ENCODE measurements around the gene CERK. TPM values are rescaled to one million over a fixed set of nuclear protein-coding genes. Genes with fewer than 3 reads are reported as not detected.

CERK gene
- total RNA-seq, 1 experiment from 2014 or later = 45.6 TPM

DNA sequence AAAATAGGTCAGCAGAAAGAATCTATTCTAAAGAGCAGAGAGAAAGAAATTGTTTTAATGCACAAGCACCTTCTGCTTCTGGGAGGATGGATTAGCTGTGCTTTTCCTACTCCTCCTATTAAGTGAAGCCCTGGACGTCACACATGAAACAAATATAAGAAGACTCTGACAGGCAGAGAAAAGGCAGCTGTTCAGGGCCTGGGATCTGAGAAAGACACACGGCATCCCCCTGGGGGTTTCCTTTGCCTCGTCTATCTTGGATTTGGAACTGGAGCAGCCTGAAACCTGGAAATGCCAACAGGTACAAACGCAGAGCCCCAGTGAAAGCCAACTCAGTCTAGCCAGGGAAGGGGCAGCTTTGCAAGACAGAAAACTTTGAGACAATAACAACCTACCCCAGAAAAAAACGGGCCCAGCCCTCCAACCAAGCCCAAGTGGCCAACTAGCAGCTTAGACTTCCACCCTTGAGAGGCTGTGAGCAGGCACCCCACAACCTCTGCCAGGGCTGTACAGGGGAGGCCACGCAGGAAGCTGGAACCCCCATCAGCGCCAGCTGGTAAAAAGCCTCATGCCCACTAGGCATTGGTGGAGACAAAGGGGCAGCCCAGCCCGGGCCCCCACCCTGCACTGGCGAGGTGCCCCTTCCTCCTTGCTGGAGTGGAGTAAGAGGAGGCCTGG is 7.3 kb downstream of the CERK start (continued):
- TF ChIP-seq, protein P1, sequence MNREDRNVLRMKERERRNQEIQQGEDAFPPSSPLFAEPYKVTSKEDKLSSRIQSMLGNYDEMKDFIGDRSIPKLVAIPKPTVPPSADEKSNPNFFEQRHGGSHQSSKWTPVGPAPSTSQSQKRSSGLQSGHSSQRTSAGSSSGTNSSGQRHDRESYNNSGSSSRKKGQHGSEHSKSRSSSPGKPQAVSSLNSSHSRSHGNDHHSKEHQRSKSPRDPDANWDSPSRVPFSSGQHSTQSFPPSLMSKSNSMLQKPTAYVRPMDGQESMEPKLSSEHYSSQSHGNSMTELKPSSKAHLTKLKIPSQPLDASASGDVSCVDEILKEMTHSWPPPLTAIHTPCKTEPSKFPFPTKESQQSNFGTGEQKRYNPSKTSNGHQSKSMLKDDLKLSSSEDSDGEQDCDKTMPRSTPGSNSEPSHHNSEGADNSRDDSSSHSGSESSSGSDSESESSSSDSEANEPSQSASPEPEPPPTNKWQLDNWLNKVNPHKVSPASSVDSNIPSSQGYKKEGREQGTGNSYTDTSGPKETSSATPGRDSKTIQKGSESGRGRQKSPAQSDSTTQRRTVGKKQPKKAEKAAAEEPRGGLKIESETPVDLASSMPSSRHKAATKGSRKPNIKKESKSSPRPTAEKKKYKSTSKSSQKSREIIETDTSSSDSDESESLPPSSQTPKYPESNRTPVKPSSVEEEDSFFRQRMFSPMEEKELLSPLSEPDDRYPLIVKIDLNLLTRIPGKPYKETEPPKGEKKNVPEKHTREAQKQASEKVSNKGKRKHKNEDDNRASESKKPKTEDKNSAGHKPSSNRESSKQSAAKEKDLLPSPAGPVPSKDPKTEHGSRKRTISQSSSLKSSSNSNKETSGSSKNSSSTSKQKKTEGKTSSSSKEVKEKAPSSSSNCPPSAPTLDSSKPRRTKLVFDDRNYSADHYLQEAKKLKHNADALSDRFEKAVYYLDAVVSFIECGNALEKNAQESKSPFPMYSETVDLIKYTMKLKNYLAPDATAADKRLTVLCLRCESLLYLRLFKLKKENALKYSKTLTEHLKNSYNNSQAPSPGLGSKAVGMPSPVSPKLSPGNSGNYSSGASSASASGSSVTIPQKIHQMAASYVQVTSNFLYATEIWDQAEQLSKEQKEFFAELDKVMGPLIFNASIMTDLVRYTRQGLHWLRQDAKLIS (CRISPR knock-in tag; IDR thresholded peaks at IDR 0.05; ENCODE audit: borderline replicate concordance) = no peak
- TF ChIP-seq HMGA2 (CRISPR knock-in tag; IDR thresholded peaks at IDR 0.05) (no peak), ZNF219 (CRISPR knock-in tag; IDR thresholded peaks at IDR 0.05; ENCODE audit: borderline replicate concordance) (no peak)

DNA sequence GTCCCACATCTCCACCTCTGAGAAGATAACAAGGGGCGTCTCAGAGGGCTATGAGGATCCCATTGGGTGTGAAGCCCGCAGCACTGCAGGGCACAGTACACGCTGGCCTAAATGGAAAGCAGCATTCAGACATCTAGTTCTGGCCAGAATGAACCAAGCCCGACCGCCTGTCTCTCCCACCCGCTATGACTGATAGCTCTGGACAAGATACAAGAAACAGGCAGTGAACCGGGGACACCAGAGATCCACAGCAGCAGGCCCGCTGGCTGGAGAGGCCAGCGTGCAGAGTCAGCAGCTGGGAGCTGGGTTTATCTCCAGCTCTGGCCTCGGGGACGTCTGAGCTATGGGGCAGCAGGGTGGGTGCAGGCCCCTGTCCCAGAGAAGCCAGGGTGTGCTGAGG is 9.6 kb downstream of the CERK start:
- no peak overlapping the region for H3K4me3 Mint-ChIP-seq
- TF ChIP-seq, protein P2, sequence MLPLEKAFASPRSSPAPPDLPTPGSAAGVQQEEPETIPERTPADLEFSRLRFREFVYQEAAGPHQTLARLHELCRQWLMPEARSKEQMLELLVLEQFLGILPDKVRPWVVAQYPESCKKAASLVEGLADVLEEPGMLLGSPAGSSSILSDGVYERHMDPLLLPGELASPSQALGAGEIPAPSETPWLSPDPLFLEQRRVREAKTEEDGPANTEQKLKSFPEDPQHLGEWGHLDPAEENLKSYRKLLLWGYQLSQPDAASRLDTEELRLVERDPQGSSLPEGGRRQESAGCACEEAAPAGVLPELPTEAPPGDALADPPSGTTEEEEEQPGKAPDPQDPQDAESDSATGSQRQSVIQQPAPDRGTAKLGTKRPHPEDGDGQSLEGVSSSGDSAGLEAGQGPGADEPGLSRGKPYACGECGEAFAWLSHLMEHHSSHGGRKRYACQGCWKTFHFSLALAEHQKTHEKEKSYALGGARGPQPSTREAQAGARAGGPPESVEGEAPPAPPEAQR (CRISPR knock-in tag; IDR thresholded peaks at IDR 0.05) = no peak
- TF ChIP-seq, protein P3, sequence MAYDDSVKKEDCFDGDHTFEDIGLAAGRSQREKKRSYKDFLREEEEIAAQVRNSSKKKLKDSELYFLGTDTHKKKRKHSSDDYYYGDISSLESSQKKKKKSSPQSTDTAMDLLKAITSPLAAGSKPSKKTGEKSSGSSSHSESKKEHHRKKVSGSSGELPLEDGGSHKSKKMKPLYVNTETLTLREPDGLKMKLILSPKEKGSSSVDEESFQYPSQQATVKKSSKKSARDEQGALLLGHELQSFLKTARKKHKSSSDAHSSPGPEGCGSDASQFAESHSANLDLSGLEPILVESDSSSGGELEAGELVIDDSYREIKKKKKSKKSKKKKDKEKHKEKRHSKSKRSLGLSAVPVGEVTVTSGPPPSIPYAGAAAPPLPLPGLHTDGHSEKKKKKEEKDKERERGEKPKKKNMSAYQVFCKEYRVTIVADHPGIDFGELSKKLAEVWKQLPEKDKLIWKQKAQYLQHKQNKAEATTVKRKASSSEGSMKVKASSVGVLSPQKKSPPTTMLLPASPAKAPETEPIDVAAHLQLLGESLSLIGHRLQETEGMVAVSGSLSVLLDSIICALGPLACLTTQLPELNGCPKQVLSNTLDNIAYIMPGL (CRISPR knock-in tag; IDR thresholded peaks at IDR 0.05) = no peak
- TF ChIP-seq ZNF219 (CRISPR knock-in tag; IDR thresholded peaks at IDR 0.05; ENCODE audit: borderline replicate concordance) = no peak
- no peak for TF ChIP-seq NR3C1 (CRISPR knock-in tag; conservative IDR thresholded peaks at IDR 0.05; ENCODE audit: low read depth)
- TF ChIP-seq TEAD4 (CRISPR knock-in tag; IDR thresholded peaks at IDR 0.05) = no peak
- ATAC-seq (no peak), DNase-seq (ENCODE audit: low spot score) (no peak)
- no peaks in the 10 kb centered on the region for H3K9me3 Mint-ChIP-seq
- no peak overlapping the region for H3K27ac Mint-ChIP-seq
- H3K36me3 Mint-ChIP-seq = peaks cover 5% of the 10 kb centered on the region; the same call in 1 of the 2 replicates
- no peaks in the 10 kb centered on the region for H3K27me3 Mint-ChIP-seq (ENCODE audit: low read depth)
- ChIA-PET CTCF (interaction anchor here (1.3 kb wide), 1 partner anchor 165 kb away, joined by 5 read pairs; no protein-coding TSS in a partner anchor), POLR2A (no interaction called here)
- H3K4me1 Mint-ChIP-seq = peaks cover 21% of the 10 kb centered on the region

DNA sequence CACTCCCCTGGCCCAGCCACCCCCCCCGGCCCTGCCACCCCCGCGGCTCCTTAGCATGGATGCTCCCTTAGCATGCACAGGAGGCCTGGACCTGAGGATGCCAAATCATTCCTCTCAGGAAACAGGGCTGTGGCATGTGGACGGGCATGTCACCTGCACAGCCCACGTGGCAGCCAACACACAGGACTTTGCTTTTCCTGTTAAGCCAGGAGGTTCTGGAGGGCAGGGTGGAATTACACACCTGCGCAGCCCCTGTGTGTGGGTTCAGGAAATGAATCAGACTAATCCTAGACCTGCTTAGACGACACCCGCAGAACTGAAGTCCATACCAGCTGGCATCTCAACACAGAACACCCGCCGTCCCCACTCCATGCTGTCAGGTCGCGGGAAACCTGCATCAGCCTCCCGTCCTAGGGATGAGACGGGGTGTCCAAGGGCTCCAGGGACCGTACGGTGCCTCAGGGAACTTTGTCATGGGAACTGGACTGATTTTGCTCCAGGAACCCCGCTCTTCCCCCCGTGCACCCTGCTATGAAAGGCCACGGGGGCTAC is 10.2 kb downstream of the CERK start:
- no peak for DNase-seq (ENCODE audit: low spot score)
- TF ChIP-seq NR2C2 (CRISPR knock-in tag; IDR thresholded peaks at IDR 0.05) (no peak), SMAD3 (CRISPR knock-in tag; IDR thresholded peaks at IDR 0.05; ENCODE audit: borderline replicate concordance) (no peak), ZBTB21 (CRISPR knock-in tag; IDR thresholded peaks at IDR 0.05; ENCODE audit: borderline replicate concordance) (no peak), ZNF263 (CRISPR knock-in tag; IDR thresholded peaks at IDR 0.05; ENCODE audit: low read depth) (no peak), ZNF219 (CRISPR knock-in tag; IDR thresholded peaks at IDR 0.05; ENCODE audit: borderline replicate concordance) (no peak)
- TF ChIP-seq, protein P4, sequence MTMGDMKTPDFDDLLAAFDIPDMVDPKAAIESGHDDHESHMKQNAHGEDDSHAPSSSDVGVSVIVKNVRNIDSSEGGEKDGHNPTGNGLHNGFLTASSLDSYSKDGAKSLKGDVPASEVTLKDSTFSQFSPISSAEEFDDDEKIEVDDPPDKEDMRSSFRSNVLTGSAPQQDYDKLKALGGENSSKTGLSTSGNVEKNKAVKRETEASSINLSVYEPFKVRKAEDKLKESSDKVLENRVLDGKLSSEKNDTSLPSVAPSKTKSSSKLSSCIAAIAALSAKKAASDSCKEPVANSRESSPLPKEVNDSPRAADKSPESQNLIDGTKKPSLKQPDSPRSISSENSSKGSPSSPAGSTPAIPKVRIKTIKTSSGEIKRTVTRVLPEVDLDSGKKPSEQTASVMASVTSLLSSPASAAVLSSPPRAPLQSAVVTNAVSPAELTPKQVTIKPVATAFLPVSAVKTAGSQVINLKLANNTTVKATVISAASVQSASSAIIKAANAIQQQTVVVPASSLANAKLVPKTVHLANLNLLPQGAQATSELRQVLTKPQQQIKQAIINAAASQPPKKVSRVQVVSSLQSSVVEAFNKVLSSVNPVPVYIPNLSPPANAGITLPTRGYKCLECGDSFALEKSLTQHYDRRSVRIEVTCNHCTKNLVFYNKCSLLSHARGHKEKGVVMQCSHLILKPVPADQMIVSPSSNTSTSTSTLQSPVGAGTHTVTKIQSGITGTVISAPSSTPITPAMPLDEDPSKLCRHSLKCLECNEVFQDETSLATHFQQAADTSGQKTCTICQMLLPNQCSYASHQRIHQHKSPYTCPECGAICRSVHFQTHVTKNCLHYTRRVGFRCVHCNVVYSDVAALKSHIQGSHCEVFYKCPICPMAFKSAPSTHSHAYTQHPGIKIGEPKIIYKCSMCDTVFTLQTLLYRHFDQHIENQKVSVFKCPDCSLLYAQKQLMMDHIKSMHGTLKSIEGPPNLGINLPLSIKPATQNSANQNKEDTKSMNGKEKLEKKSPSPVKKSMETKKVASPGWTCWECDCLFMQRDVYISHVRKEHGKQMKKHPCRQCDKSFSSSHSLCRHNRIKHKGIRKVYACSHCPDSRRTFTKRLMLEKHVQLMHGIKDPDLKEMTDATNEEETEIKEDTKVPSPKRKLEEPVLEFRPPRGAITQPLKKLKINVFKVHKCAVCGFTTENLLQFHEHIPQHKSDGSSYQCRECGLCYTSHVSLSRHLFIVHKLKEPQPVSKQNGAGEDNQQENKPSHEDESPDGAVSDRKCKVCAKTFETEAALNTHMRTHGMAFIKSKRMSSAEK (CRISPR knock-in tag; IDR thresholded peaks at IDR 0.05; ENCODE audit: borderline replicate concordance) = no peak
- H3K9me3 Mint-ChIP-seq = no peaks in the 10 kb centered on the region
- no peak overlapping the region for H3K4me3 Mint-ChIP-seq
- no peak for ATAC-seq
- POLR2A ChIA-PET = no interaction called here
- H3K27me3 Mint-ChIP-seq (ENCODE audit: low read depth) = no peaks in the 10 kb centered on the region
- peaks cover 21% of the 10 kb centered on the region for H3K4me1 Mint-ChIP-seq
- H3K27ac Mint-ChIP-seq = no peak overlapping the region
- CTCF ChIA-PET = interaction anchor here (1.3 kb wide), 1 partner anchor 164 kb away, joined by 5 read pairs; no protein-coding TSS in a partner anchor
- H3K36me3 Mint-ChIP-seq = peaks cover 5% of the 10 kb centered on the region; the same call in 1 of the 2 replicates

Data from WTC11 (cell line).